Neutrophil (primary cell): ENCODE data around the gene DAAM2.

Experiments
- H3K27ac ChIP-seq: fragments of 200-600 bp; sonication (generic); 2 replicates; pipeline ENCODE4 v1.5.1; 2016; ENCODE audit warnings: mild to moderate bottlenecking, moderate library complexity
- H3K27me3 ChIP-seq: fragments of 200-600 bp; sonication (generic); 2 replicates; pipeline ENCODE4 v1.6.0; 2016; ENCODE audit warnings: mild to moderate bottlenecking
- H3K36me3 ChIP-seq: fragments of 200-600 bp; sonication (generic); 2 replicates; pipeline ENCODE4 v1.5.1; 2017
- H3K4me1 ChIP-seq, 2 experiments: fragments of 200-600 bp in 1 of 2; sonication (generic) in 1 of 2; 1 replicate in 1 of 2; 2 replicates in 1 of 2; pipeline versions ENCODE4 v1.5.1 to v1.6.1; 2013 to 2016; ENCODE audit warnings: low read depth in 1 of 2, low read length in 1 of 2, mild to moderate bottlenecking in 1 of 2, moderate library complexity in 1 of 2; ENCODE audit not compliant: control insufficient read depth in 1 of 2, insufficient read depth in 1 of 2
- H3K4me3 ChIP-seq, 2 experiments: fragments of 200-600 bp in 1 of 2; sonication (generic) in 1 of 2; 1 replicate in 1 of 2; 2 replicates in 1 of 2; pipeline ENCODE4 v1.5.1; 2013 to 2016; ENCODE audit warnings: low read depth in 1 of 2, low read length in 1 of 2, mild to moderate bottlenecking in 1 of 2, moderate library complexity in 1 of 2
- H3K9me3 ChIP-seq: fragments of 200-600 bp; sonication (generic); 2 replicates; pipeline ENCODE4 v1.5.1; 2016
- CTCF ChIP-seq: fragments of 200-600 bp; sonication (generic); IDR thresholded peaks from 2 replicates; pipeline ENCODE4 v1.5.1; 2016; ENCODE audit warnings: antibody characterized with exemption

DAAM2 gene

GRCh38 chr6:39865011-39865888, 73.1 kb downstream of the DAAM2 start:
- Histone ChIP-seq H3K27ac (peak overlapping the region; percentile 53), H3K27me3 (peaks cover 6% of the 10 kb centered on the region), H3K36me3 (peaks cover 21% of the 10 kb centered on the region), H3K9me3 (no peaks in the 10 kb centered on the region), H3K4me1 (peaks cover 36 to 37% of the 10 kb centered on the region in 2 experiments), H3K4me3 (peak overlapping the region; percentile 21 to 25)
- peak; percentile 54 for TF ChIP-seq CTCF

DNA sequence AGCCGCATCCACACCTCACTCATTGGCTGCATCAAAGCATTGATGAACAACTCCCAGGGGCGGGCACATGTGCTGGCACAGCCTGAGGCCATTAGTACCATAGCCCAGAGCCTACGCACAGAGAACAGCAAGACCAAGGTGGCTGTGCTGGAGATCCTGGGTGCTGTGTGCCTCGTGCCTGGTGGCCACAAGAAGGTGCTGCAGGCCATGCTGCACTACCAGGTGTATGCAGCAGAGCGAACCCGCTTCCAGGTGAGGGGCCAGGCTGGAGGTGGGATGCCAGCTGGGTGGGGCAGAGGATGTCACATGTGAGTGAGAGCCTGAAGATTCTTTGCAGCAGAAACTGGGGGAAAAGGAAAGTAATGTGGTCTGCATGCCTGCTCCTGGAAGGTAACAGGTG, 75.4 kb downstream of the DAAM2 start:
- Histone ChIP-seq H3K27me3 (no peaks in the 10 kb centered on the region), H3K27ac (no peak overlapping the region), H3K9me3 (no peaks in the 10 kb centered on the region), H3K36me3 (peaks cover 27% of the 10 kb centered on the region), H3K4me1 (peaks cover 28 to 30% of the 10 kb centered on the region in 2 experiments), H3K4me3 (no peak overlapping the region)
- no peak for TF ChIP-seq CTCF

GRCh38 chr6:39870950-39871349, 78.8 kb downstream of the DAAM2 start:
- Histone ChIP-seq H3K36me3 (peaks cover 58% of the 10 kb centered on the region), H3K27me3 (no peaks in the 10 kb centered on the region)
- TF ChIP-seq CTCF = no peak

DNA sequence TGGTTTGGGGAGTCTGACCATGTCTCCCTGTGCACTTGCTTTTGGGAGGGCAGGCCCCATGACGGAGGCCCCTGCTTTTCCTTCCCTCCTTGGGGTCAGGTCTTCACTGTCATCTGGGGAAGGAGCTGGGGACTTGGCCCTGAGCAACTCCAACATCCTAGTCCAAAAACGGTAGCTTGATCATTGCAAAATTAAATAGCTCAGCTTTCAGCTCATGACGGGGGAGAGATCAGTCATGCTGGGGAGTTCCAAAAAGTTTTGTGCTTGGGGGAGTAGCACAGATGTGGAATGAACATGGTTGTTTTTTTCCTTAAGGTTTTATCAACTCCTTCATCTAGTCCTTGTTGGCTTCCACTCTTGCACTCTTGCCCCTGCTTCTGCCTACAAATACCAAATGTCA, 81.3 kb downstream of the DAAM2 start:
- no peaks in the 10 kb centered on the region for H3K27me3 ChIP-seq
- H3K9me3 ChIP-seq = no peaks in the 10 kb centered on the region
- H3K27ac ChIP-seq = no peak overlapping the region
- no peak for TF ChIP-seq CTCF
- H3K36me3 ChIP-seq = peaks cover 70% of the 10 kb centered on the region
- H3K4me3 ChIP-seq = no peak overlapping the region
- H3K4me1 ChIP-seq = no peaks in the 10 kb centered on the region

More at GRCh38 chr6:39870950-39871349, 78.8 kb downstream of the DAAM2 start:
- Histone ChIP-seq H3K9me3 (no peaks in the 10 kb centered on the region), H3K4me1 (no peaks in the 10 kb centered on the region), H3K4me3 (no peak overlapping the region), H3K27ac (no peak overlapping the region)

- H3K4me1 ChIP-seq = no peaks in the 10 kb centered on the region
- no peak for TF ChIP-seq CTCF
- H3K27ac ChIP-seq = no peak overlapping the region
- no peaks in the 10 kb centered on the region for H3K9me3 ChIP-seq
- no peaks in the 10 kb centered on the region for H3K27me3 ChIP-seq
- no peak overlapping the region for H3K4me3 ChIP-seq
- peaks cover 72% of the 10 kb centered on the region for H3K36me3 ChIP-seq
Observed at GRCh38 chr6:39876111-39876510, 83.9 kb downstream of the DAAM2 start.
